ENCODE results near the gene SLC26A3.

DNA sequence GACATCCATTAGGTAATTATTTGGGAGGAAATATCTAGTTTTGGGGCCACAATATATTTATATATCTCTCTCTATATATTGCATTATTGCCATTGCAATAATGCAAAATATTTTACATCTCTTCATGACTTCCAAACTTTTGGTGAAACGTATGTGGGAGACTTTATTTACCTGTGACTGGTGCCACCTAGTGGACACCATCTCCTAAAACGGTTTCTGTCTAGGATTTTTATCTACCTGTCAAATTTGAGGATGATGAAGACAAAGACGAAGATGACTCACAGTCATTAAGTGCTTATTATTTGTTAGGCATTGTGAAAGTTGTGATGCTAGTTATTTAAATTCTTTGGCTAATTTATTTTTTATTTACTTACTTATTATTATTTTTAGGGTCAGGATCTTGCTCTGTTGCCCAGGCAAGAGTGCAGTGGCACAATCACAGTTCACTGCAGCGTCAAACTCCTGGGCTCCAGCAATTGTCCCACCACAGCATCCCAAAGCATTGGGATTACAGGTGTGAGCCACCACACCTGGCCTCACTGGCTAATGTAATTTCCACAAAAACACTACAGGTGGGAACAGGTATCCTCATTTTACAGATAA lies 77.8 kb downstream of the SLC26A3 start:
- TF ChIP-seq, protein P1, sequence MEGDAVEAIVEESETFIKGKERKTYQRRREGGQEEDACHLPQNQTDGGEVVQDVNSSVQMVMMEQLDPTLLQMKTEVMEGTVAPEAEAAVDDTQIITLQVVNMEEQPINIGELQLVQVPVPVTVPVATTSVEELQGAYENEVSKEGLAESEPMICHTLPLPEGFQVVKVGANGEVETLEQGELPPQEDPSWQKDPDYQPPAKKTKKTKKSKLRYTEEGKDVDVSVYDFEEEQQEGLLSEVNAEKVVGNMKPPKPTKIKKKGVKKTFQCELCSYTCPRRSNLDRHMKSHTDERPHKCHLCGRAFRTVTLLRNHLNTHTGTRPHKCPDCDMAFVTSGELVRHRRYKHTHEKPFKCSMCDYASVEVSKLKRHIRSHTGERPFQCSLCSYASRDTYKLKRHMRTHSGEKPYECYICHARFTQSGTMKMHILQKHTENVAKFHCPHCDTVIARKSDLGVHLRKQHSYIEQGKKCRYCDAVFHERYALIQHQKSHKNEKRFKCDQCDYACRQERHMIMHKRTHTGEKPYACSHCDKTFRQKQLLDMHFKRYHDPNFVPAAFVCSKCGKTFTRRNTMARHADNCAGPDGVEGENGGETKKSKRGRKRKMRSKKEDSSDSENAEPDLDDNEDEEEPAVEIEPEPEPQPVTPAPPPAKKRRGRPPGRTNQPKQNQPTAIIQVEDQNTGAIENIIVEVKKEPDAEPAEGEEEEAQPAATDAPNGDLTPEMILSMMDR (IDR thresholded peaks at IDR 0.05), result peak; percentile 79 to 82 (median 80)
- no peak for TF ChIP-seq POLR2A (IDR thresholded peaks at IDR 0.05)

Data from testis (tissue), 2 donors.